Fibroblast of gingiva (primary cell): ENCODE data around the gene LGALS4.
"Not testable (repeated sequence)": the region's sequence is repeated elsewhere in the genome, so short reads cannot be mapped to it uniquely, and the experiment has no call there.

Experiments used
- DNase-seq: peaks from one replicate; pipeline ENCODE4 v3.0.0-alpha.2; 2011; ENCODE audit warnings: low read depth

The LGALS4 gene

GRCh38 chr19:38795549-38795948, 17.2 kb downstream of the LGALS4 start:
- DNase-seq: no peak

- no peak for DNase-seq
Observed at GRCh38 chr19:38793671-38794070, 19.1 kb downstream of the LGALS4 start.

- peak; percentile 32 for DNase-seq
Observed at GRCh38 chr19:38793177-38793576, 19.6 kb downstream of the LGALS4 start.

- no peak for DNase-seq
Observed at GRCh38 chr19:38792250-38793111, 20.3 kb downstream of the LGALS4 start.

- not testable (repeated sequence) for DNase-seq
Observed at GRCh38 chr19:38791451-38792064, 21.2 kb downstream of the LGALS4 start.

- DNase-seq: not testable (repeated sequence)
Observed at GRCh38 chr19:38790507-38791403, 22.0 kb downstream of the LGALS4 start.

GRCh38 chr19:38788478-38789243, 24.1 kb downstream of the LGALS4 start, which contains the start of gene LGALS7B:
LGALS7B (plus strand) TSS chr19:38789200; CDS start chr19:38789227, 27 bp downstream.
- no peak for DNase-seq

GRCh38 chr19:38786572-38787265, 26.0 kb downstream of the LGALS4 start:
- DNase-seq: no peak

- not testable (repeated sequence) for DNase-seq
Observed at GRCh38 chr19:38786061-38786460, 26.7 kb downstream of the LGALS4 start.

- DNase-seq: no peak
Observed at GRCh38 chr19:38785187-38785699, 27.5 kb downstream of the LGALS4 start.

- DNase-seq: no peak
Observed at GRCh38 chr19:38784224-38784623, 28.5 kb downstream of the LGALS4 start.

GRCh38 chr19:38782212-38782611, 30.5 kb downstream of the LGALS4 start:
- not testable (repeated sequence) for DNase-seq

- no peak for DNase-seq
Observed at GRCh38 chr19:38781058-38781457, 31.7 kb downstream of the LGALS4 start.

- DNase-seq: no peak
Observed at GRCh38 chr19:38780443-38780842, 32.3 kb downstream of the LGALS4 start.

- no peak for DNase-seq
Observed at GRCh38 chr19:38778733-38779132, 34.0 kb downstream of the LGALS4 start.

- no peak for DNase-seq
Observed at GRCh38 chr19:38774181-38774950, 38.4 kb downstream of the LGALS4 start.

- DNase-seq: no peak
Observed at GRCh38 chr19:38773469-38774177, 39.1 kb downstream of the LGALS4 start, which contains the start of gene LGALS7. LGALS7 (minus strand) TSS chr19:38773517; CDS start chr19:38773492, 25 bp downstream.

GRCh38 chr19:38771569-38771968, 41.2 kb downstream of the LGALS4 start:
- DNase-seq: not testable (repeated sequence)

- DNase-seq: not testable (repeated sequence)
Observed at GRCh38 chr19:38770949-38771275, 41.8 kb downstream of the LGALS4 start.
